Gastrocnemius medialis (tissue), 4 donors: ENCODE measurements around the gene CMBL. TPM values are rescaled to one million over a fixed set of nuclear protein-coding genes. Genes with fewer than 3 reads are reported as not detected.

Experiments used
- ATAC-seq, 2 donors: fragments of 150-250 bp; one replicate each; pipeline ENCODE4 v1.9.1; 2016
- DNase-seq, 2 donors: peaks; one replicate each; pipeline ENCODE4 v3.0.0-alpha.2; 2019
- H3K27ac ChIP-seq, 4 donors: fragments of 200-600 bp; sonication (generic); 1 replicate in 1 of 4; 2 replicates in 3 of 4; pipeline ENCODE4 v1.5.1; 2016 to 2018; ENCODE audit warnings: mild to moderate bottlenecking in 2 of 4, moderate library complexity in 1 of 4
- H3K27me3 ChIP-seq, 3 donors: fragments of 200-600 bp; sonication (generic) in 2 of 3; 1 replicate in 1 of 3; 2 replicates in 2 of 3; pipeline versions ENCODE4 v1.5.1 to v1.6.0; 2016 to 2019; ENCODE audit warnings: mild to moderate bottlenecking in 1 of 3, moderate library complexity in 1 of 3
- H3K36me3 ChIP-seq, 2 donors: fragments of 200-600 bp; sonication (generic) in 1 of 2; one replicate each; pipeline ENCODE4 v1.5.1; 2017 to 2018
- H3K4me1 ChIP-seq, 2 donors: fragments of 200-600 bp; sonication (generic) in 1 of 2; one replicate each; pipeline ENCODE4 v1.5.1; 2016 to 2017; ENCODE audit warnings: mild to moderate bottlenecking in 2 of 2
- H3K4me3 ChIP-seq, 4 donors: fragments of 200-600 bp; sonication (generic) in 3 of 4; 1 replicate in 1 of 4; 2 replicates in 3 of 4; pipeline ENCODE4 v1.5.1; 2016 to 2019; ENCODE audit warnings: mild to moderate bottlenecking in 2 of 4
- H3K9me3 ChIP-seq, 3 donors: fragments of 200-600 bp; sonication (generic) in 2 of 3; 1 replicate in 1 of 3; 2 replicates in 2 of 3; pipeline ENCODE4 v1.5.1; 2016 to 2019
- CTCF ChIP-seq, 5 experiments: fragments of 450-650 bp in 3 of 5; fragments of 200-600 bp in 2 of 5; sonication (generic) in 2 of 5; IDR thresholded peaks in 4 of 5; conservative IDR thresholded peaks in 1 of 5; 1 replicate in 4 of 5; 2 replicates in 1 of 5; pipeline ENCODE4 v1.5.1; 2016 to 2019; ENCODE audit warnings: antibody characterized with exemption in 5 of 5, mild to moderate bottlenecking in 3 of 5, moderate library complexity in 3 of 5
- POLR2A ChIP-seq, 2 donors: fragments of 450-650 bp; IDR thresholded peaks; one replicate each; pipeline ENCODE4 v1.6.1; 2017; ENCODE audit warnings: antibody characterized with exemption in 2 of 2, mild to moderate bottlenecking in 2 of 2, moderate library complexity in 2 of 2
- in situ Hi-C, 4 donors: fragments of 200-750 bp; cut with MboI; loops; one replicate each; pipeline versions ENCODE4 v1.15.0 to v1.8.0; 2017; ENCODE audit warnings: low sequenced_read_pairs in 4 of 4
- intact Hi-C: fragments of 100-400 bp; cut with DNase I; formaldehyde crosslinking; loops from one replicate; pipeline ENCODE4 v1.15.1; 2023; ENCODE audit warnings: low total_unique reads
- total RNA-seq, 4 donors: library from RNA; depleted of rRNA; stranded (reverse); fragments of >200 nt; gene quantifications; one replicate each; pipeline versions ENCODE4 v1.1.0 to v1.2.3, GENCODE V29; 2016

Gene CMBL
- total RNA-seq, 4 donors from 2014 or later, result 7.8 to 46.7 (median 35.6) TPM

- in situ Hi-C loops, result loop anchor here in 1 of 4 donors (10.0 kb wide), 1 partner anchor 147 kb away; no protein-coding TSS in a partner anchor
- intact Hi-C loops, result no loop called here
- peak overlapping the region; percentile 4 to 72 (median 28) for H3K27ac ChIP-seq
- ATAC-seq (no peak), DNase-seq (no peak)
- no peaks in the 10 kb centered on the region for H3K27me3 ChIP-seq
- peaks cover 4 to 7% of the 10 kb centered on the region in 2 donors for H3K4me1 ChIP-seq
- H3K9me3 ChIP-seq, result no peaks in the 10 kb centered on the region
- no peak overlapping the region for H3K4me3 ChIP-seq
- TF ChIP-seq POLR2A (IDR thresholded peaks at IDR 0.05), result no peak
- no peak for TF ChIP-seq CTCF (IDR thresholded peaks at IDR 0.05 in 4 of 5, conservative IDR thresholded peaks at IDR 0.05 in 1 of 5)
- peaks cover 0 to 30% of the 10 kb centered on the region in 2 donors for H3K36me3 ChIP-seq
These were observed 39.6 kb downstream of the CMBL start for GRCh38 chr5:10268100-10268499.

GRCh38 chr5:10266839-10267238, 40.9 kb downstream of the CMBL start:
- ATAC-seq (no peak), DNase-seq (no peak)
- Histone ChIP-seq H3K4me3 (no peak overlapping the region), H3K36me3 (peaks cover 0 to 43% of the 10 kb centered on the region in 2 donors), H3K4me1 (peaks cover 4 to 7% of the 10 kb centered on the region in 2 donors), H3K9me3 (no peaks in the 10 kb centered on the region), H3K27ac (peak overlapping the region; percentile 50 to 72 (median 56)), H3K27me3 (no peaks in the 10 kb centered on the region)
- in situ Hi-C loops (loop anchor here in 1 of 4 donors (10.0 kb wide), 1 partner anchor 148 kb away; no protein-coding TSS in a partner anchor), intact Hi-C loops (no loop called here)
- TF ChIP-seq POLR2A (IDR thresholded peaks at IDR 0.05), result no peak
- no peak for TF ChIP-seq CTCF (IDR thresholded peaks at IDR 0.05 in 4 of 5, conservative IDR thresholded peaks at IDR 0.05 in 1 of 5)

- TF ChIP-seq POLR2A (IDR thresholded peaks at IDR 0.05), result no peak
- Histone ChIP-seq H3K27ac (peak overlapping the region in 3 of 4 donors; percentile 14 to 73 (median 72)), H3K27me3 (no peaks in the 10 kb centered on the region), H3K9me3 (no peaks in the 10 kb centered on the region), H3K4me1 (peaks cover 4 to 7% of the 10 kb centered on the region in 2 donors), H3K36me3 (peaks cover 0 to 50% of the 10 kb centered on the region in 2 donors), H3K4me3 (no peak overlapping the region)
- intact Hi-C loops (no loop called here), in situ Hi-C loops (loop anchor here in 1 of 4 donors (10.0 kb wide), 1 partner anchor 149 kb away; no protein-coding TSS in a partner anchor)
- no peak for ATAC-seq
- no peak for DNase-seq
These were observed 41.6 kb downstream of the CMBL start for GRCh38 chr5:10266137-10266536.

DNA sequence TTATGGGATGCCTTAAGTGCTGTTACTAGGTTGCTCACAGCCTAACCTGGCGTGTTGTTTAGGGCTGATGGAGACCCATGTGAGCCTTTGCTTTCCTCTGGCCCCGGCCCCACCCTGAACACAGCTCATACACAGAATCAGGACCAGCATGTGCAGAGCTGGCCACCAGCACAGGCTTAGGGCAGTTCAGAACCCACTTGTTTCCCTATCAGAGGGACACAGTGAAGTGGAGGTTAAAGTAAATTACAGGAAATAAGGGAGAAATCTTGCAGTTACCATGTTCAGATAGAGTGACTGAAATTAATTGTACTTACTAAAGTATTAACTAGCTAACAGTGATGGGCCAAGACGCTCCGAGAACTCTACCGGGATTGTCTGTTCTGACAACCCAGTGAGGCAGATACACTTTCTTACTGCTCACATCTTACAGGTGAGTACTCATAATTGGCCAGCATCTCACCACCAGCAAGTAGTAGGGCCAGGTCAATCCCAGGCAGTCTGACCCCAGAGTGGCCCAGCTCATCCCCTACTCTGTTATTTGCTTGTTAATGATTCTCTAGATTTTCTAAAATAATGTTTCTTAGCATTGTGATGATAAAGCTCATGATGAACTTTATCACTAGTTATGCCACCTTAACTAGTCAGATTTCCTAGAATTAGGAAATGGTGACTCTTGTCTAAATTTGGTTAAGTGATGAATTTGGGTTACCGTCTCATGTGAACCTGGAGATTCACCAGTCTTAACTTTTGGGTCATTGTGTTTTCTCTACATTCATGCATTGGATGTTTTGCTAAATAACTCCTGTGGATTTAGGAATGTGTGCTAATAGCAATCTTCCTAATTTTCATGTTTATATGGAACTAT, 42.2 kb downstream of the CMBL start:
- peaks cover 1 to 57% of the 10 kb centered on the region in 2 donors for H3K36me3 ChIP-seq
- H3K27ac ChIP-seq, result peak overlapping the region; percentile 36 to 73 (median 70)

More for the DNA sequence above, 42.2 kb downstream of the CMBL start:
- in situ Hi-C loops (loop anchor here in 1 of 4 donors (10.0 kb wide), 1 partner anchor 149 kb away; no protein-coding TSS in a partner anchor), intact Hi-C loops (no loop called here)
- TF ChIP-seq CTCF (IDR thresholded peaks at IDR 0.05 in 4 of 5, conservative IDR thresholded peaks at IDR 0.05 in 1 of 5) (no peak), POLR2A (IDR thresholded peaks at IDR 0.05) (no peak)
- H3K27me3 ChIP-seq, result no peaks in the 10 kb centered on the region
- no peak for DNase-seq
- no peak for ATAC-seq
- peaks cover 4 to 7% of the 10 kb centered on the region in 2 donors for H3K4me1 ChIP-seq
- no peak overlapping the region for H3K4me3 ChIP-seq
- H3K9me3 ChIP-seq, result no peaks in the 10 kb centered on the region
